GM12801 (cell line): ENCODE data around the gene CDK4.

Experiments used
- CTCF ChIP-seq: IDR thresholded peaks from one replicate; pipeline ENCODE4 v1.5.1; 2011; ENCODE audit warnings: control low read depth; ENCODE audit not compliant: insufficient read length; ENCODE audit errors: extremely low read depth

Gene CDK4

GRCh38 chr12:57726884-57727757, 25.0 kb downstream of the CDK4 start:
- no peak for TF ChIP-seq CTCF

GRCh38 chr12:57726151-57726883, 25.8 kb downstream of the CDK4 start:
- TF ChIP-seq CTCF: no peak

DNA sequence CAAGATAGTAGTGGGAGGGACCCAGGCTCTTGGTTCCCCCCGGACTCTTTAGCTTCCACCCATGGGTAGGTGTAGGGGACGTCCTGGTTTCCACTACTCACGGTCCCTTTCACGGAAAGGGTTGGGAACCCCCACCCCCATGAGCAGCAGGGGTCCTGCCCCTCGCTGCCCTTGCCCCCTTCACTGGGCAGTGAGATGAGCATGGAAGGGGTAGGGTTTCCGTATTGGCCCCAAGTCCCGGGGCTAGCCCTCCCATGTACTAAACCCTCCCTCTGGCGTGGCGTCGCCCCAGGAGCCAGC, 26.3 kb downstream of the CDK4 start:
- TF ChIP-seq CTCF: no peak

GRCh38 chr12:57724936-57725740, 27.0 kb downstream of the CDK4 start:
- TF ChIP-seq CTCF: no peak

DNA sequence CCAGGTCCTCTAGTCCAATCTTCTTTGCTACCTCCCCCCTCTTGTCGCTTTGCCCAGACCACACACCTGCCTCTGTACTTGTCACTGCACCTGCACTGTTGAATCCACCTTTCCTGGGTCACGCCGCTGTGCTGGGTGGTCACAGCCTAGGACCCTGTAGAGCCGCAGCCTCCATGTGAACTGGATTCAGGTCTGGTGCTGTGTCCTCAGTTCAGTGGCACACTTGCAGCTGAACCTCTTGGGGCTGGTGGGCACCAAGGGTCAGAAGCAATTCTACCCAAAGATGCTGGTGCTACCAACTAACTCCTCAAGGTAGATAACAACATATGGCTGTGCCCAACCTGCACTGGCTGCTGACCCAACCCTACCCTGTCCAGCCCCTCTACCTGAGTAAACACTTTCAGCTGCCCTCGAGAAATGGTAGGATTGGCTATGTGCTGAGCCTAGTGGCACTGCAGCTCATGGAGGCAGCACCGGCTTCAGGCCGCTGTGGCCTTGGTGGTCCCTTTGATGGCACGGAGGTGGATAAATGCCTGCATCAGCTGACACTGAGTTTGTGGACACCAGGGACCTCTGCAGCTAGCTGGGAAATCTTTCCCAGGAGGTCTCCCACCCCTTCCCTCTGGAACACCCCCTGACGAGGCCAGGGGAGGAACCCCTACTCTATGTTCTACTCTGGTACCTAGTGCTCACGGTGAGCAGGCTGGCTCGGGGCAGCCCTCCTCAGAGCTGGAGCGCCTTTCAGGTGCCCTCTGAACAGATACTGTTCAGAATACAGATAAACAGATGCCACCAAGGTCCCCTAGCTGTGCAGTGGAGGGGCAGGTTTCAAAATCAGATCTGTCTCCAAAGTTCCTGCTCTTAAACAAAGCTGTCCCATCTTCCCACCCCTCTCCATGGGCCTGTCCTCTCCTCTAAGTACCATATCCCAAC, 27.8 kb downstream of the CDK4 start:
- TF ChIP-seq CTCF: no peak

GRCh38 chr12:57723630-57723962, 28.5 kb downstream of the CDK4 start:
- TF ChIP-seq CTCF: no peak
